Nephron progenitor cell (in vitro differentiated cells): Measurements from ENCODE around the gene GAS2L1.

Source experiments
- DNase-seq: peaks from one replicate; pipeline ENCODE4 v3.0.0; 2021
- H3K27ac Mint-ChIP-seq: 2 replicates; pipeline ENCODE4 v1.8.0; 2021; ENCODE audit warnings: mild to moderate bottlenecking, moderate library complexity, mixed read lengths
- H3K27me3 Mint-ChIP-seq: 2 replicates; pipeline ENCODE4 v1.8.0; 2021; ENCODE audit warnings: mild to moderate bottlenecking, low read depth, mixed read lengths; ENCODE audit not compliant: poor library complexity
- H3K36me3 Mint-ChIP-seq: 2 replicates; pipeline ENCODE4 v1.8.0; 2021; ENCODE audit warnings: low read depth, mixed read lengths
- H3K4me1 Mint-ChIP-seq: 2 replicates; pipeline ENCODE4 v1.8.0; 2021; ENCODE audit warnings: mixed read lengths
- H3K4me3 Mint-ChIP-seq: 2 replicates; pipeline ENCODE4 v1.8.0; 2021; ENCODE audit warnings: mild to moderate bottlenecking, moderate library complexity, mixed read lengths
- H3K9me3 Mint-ChIP-seq: 2 replicates; pipeline ENCODE4 v1.8.0; 2021; ENCODE audit warnings: mild to moderate bottlenecking, moderate library complexity, mixed read lengths
- TF ChIP-seq, protein P1 (sequence below): fragments of 200-600 bp; sonication (generic); IDR thresholded peaks from 2 replicates; pipeline ENCODE4 v1.5.0; 2021; ENCODE audit warnings: antibody characterized with exemption

Gene GAS2L1

DNA sequence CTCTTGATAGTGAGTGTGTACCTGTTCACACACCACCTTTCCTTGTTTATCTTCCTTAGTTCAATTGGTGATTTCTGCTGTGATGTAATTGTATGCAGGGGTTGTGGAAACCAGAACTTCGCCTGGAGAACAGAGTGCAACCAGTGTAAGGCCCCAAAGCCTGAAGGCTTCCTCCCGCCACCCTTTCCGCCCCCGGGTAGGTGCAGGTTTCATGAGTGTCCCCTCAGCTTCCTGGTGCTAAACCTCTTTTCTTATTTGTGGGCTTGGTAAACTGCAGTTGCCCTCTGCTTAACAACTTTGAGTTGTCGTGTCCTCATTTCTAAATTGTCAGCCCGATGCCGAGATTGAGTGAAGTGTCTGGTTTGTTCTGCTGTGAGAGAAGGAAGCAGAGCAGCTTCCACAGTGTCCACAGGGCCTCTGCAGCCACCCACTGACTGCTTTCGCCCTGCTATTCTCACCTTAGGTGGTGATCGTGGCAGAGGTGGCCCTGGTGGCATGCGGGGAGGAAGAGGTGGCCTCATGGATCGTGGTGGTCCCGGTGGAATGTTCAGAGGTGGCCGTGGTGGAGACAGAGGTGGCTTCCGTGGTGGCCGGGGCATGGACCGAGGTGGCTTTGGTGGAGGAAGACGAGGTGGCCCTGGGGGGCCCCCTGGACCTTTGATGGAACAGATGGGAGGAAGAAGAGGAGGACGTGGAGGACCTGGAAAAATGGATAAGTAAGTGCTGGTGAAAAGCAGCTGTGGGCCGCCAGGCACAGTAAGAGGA, 7.1 kb upstream of the GAS2L1 start:
- TF ChIP-seq, protein P1, sequence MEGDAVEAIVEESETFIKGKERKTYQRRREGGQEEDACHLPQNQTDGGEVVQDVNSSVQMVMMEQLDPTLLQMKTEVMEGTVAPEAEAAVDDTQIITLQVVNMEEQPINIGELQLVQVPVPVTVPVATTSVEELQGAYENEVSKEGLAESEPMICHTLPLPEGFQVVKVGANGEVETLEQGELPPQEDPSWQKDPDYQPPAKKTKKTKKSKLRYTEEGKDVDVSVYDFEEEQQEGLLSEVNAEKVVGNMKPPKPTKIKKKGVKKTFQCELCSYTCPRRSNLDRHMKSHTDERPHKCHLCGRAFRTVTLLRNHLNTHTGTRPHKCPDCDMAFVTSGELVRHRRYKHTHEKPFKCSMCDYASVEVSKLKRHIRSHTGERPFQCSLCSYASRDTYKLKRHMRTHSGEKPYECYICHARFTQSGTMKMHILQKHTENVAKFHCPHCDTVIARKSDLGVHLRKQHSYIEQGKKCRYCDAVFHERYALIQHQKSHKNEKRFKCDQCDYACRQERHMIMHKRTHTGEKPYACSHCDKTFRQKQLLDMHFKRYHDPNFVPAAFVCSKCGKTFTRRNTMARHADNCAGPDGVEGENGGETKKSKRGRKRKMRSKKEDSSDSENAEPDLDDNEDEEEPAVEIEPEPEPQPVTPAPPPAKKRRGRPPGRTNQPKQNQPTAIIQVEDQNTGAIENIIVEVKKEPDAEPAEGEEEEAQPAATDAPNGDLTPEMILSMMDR, result no peak
- Mint-ChIP-seq H3K36me3 (peaks cover 65% of the 10 kb centered on the region), H3K9me3 (no peaks in the 10 kb centered on the region), H3K27me3 (no peaks in the 10 kb centered on the region), H3K4me1 (peaks cover 11% of the 10 kb centered on the region), H3K4me3 (no peak overlapping the region), H3K27ac (peak overlapping the region; percentile 92)
- DNase-seq, result no peak

DNA sequence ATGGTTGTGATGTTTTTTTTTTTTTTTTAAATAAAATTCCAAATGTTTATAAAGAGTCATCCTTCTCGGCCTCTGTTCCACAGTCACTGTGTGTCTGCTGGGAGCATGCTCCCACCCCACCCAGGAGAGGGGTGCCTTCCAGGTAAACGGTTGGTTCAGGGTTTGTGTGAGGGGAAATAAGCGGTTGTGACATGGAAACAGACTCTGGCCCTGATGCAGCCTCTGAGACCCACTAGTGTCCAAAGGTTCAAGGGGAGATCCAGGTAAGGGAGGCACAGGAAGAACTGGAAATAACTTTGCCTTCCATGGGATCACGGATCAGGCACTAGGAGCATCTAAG, 6.0 kb upstream of the GAS2L1 start:
- Mint-ChIP-seq H3K36me3 (peaks cover 56% of the 10 kb centered on the region), H3K27me3 (no peaks in the 10 kb centered on the region), H3K9me3 (no peaks in the 10 kb centered on the region), H3K27ac (peak overlapping the region; percentile 31), H3K4me3 (no peak overlapping the region), H3K4me1 (peaks cover 15% of the 10 kb centered on the region)
- no peak for DNase-seq
- TF ChIP-seq, protein P1, result no peak

DNA sequence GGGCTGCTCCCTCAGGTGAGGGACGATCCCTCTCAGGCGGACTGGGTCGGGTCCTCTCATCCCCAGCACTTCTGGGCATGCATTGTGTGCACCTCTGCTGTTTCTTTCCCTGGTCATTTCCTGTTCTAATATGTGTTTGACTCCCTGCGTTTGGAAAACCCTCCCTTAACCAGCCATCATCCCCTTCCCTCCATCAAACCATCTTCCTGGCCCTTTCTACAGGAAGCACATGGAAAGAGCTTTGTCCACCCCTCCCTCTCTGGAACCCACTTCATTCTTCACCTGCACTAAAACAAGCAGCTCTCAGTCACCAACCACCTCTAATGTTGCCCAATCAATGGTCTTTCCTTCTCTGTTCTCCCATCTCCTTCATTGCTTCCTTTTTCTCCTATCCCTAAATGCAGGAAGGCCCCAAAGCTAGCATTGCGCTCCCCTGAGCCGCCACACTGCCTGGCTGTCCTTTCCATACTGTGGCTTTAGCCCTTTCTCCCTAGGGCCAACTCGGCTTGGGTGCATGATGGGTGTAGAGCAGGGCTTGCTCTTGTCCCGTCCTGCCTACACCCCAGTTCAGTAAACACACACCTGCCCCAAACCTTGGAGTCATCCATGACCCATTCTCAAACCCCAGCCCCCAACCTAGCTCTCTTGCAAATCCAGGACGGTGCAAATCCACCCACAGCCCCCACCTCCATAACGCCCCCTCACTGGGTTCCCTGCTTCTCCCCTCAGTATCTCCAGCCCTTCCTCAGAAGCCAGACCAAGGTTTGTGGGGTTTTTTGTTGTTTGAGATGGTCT, 5.4 kb upstream of the GAS2L1 start:
- no peaks in the 10 kb centered on the region for H3K27me3 Mint-ChIP-seq
- H3K27ac Mint-ChIP-seq, result peak overlapping the region; percentile 85
- TF ChIP-seq, protein P1, result no peak
- no peaks in the 10 kb centered on the region for H3K9me3 Mint-ChIP-seq
- peaks cover 18% of the 10 kb centered on the region for H3K4me1 Mint-ChIP-seq
- DNase-seq, result no peak
- H3K4me3 Mint-ChIP-seq, result no peak overlapping the region
- H3K36me3 Mint-ChIP-seq, result peaks cover 50% of the 10 kb centered on the region

DNA sequence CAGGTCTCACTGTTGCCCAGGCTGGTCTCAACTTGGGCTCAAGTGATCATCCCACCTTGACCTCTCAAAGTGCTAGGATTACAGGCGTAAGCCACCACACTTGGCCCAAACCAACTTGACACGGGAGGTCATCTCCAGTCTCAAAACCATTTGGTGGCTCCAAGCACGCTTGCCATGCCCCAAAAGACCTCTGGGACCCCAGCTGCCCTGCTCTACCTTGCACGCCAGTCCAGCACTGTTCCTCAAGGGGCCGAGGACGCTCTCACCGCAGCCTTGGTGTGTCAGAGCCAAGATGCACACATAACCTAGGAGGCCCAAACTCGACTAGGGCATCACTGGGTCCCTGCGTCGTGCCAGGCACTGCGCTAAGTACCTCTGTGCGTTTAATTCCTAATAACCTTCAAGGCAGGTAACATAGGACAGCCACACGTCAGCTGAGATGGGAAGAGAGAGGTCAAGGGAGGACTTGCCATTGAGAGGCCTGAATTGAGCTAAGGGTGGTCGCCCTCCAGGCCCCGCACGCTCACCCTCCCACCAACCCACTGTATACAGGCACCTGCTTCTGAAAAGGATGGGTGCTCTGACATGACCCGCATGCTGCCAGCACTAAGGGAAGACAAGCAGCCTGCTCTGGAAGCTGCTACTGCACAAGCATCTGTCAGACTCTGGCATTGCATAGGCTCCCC, 4.6 kb upstream of the GAS2L1 start:
- H3K36me3 Mint-ChIP-seq, result peaks cover 42% of the 10 kb centered on the region
- DNase-seq, result no peak
- H3K27me3 Mint-ChIP-seq, result no peaks in the 10 kb centered on the region
- H3K27ac Mint-ChIP-seq, result peak overlapping the region; percentile 85
- no peak overlapping the region for H3K4me3 Mint-ChIP-seq
- H3K9me3 Mint-ChIP-seq, result no peaks in the 10 kb centered on the region
- peaks cover 19% of the 10 kb centered on the region for H3K4me1 Mint-ChIP-seq
- TF ChIP-seq, protein P1, result no peak

DNA sequence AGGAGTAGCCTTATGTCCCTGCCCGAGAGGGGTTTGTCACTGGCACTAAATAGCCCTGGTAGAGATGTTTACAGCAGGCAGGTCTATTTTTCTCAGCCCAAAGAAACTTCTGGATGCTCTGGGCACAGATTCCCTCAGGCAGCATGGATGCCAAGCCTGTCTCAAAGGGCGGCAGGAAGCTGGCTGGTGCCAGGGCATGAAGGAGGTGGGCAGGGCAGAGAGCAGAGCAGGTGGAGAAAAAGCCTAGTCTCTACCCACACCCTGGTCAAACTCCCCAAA, 4.1 kb upstream of the GAS2L1 start:
- Mint-ChIP-seq H3K4me3 (no peak overlapping the region), H3K36me3 (peaks cover 37% of the 10 kb centered on the region), H3K27me3 (no peaks in the 10 kb centered on the region), H3K9me3 (no peaks in the 10 kb centered on the region), H3K27ac (peak overlapping the region; percentile 85), H3K4me1 (peaks cover 15% of the 10 kb centered on the region)
- TF ChIP-seq, protein P1, result no peak
- no peak for DNase-seq
